Endometrium (tissue), 2 donors: Measurements from ENCODE around the gene ALPI.
"Not testable (repeated sequence)": the region's sequence is repeated elsewhere in the genome, so short reads cannot be mapped to it uniquely, and the experiment has no call there.

Experiments
- FAIRE-seq: peaks from 2 replicates; lab custom pipeline; 2012; peaks lifted over from hg19 to GRCh38; lab: Jason Lieb, UNC
- donor health status: control.
- donor health status: control.

The ALPI gene

DNA sequence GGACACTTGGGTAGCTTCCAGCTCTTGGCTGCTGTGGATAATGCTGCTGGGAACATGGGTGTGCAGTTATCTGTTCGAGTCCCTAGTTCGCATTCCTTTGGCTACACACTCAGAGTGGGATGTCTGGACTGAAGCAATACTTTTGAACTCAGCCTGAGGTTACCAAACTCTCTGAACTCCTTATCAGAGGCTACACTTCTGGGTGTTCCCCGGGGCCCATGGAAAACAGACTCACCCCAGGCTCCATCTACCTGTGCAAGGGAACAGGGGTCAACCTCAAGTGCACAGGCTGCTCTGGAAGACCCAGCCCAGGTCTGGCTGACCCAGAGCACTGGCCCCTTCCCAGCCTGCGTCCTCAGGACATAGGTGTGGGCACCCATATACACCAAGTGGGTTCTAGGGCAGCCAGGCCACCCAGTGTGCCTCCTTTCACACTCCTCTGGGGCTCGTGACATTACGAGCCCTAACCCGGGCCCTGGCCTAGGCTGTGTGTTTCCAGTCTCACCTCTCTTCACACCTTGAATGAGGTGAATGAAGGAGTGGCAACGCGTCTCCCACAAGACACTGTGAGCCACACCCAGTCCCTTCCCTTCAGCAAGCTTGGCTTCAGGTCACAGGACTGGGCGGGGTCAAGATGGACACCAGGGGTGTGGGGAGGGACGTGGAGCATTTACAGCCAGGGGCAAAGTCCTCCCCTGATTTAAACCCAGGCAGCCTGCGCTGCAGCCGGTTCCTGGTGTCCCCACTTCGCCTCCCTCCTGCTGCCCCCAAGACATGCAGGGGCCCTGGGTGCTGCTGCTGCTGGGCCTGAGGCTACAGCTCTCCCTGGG, at the start of gene ALPI:
ALPI (plus strand) TSS at position 728 of the 830 bp plus-strand sequence; CDS start at position 775, 47 bp downstream.
- no peak for FAIRE-seq

DNA sequence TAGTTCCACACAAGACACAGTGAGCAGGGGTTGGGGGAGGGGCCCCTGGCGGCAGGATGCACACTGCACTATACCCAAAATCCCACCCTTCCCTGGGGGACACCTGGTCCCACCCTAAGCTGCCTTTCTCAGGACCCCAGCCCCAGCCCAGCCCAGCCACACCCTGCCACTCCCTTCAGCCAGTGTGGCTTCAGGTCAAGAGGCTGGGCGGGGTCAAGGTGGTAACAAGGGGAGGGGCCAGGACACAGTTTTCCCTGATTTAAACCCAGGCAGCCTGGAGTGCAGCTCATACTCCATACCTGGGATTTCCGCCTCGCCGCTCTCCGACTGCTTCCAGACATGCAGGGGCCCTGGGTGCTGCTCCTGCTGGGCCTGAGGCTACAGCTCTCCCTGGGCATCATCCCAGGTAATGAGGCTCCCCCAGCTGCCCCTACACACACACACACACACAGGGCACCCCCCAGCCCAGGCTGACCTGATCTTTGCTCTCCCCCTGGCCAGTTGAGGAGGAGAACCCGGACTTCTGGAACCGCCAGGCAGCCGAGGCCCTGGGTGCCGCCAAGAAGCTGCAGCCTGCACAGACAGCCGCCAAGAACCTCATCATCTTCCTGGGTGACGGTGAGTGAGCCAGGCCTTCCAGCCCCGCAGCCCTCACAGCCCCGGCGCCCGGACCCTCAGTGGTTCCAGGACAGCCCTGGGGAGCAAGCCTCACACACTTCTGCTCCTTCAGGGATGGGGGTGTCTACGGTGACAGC, 49.2 kb upstream of the ALPI start, which contains the start of gene ALPG:
ALPG (plus strand) TSS at position 289 of the 755 bp plus-strand sequence; CDS start at position 340, 51 bp downstream.
- no peak for FAIRE-seq

- FAIRE-seq, result not testable (repeated sequence)
Observed at GRCh38 chr2:232407428-232408150, 48.4 kb upstream of the ALPI start.

DNA sequence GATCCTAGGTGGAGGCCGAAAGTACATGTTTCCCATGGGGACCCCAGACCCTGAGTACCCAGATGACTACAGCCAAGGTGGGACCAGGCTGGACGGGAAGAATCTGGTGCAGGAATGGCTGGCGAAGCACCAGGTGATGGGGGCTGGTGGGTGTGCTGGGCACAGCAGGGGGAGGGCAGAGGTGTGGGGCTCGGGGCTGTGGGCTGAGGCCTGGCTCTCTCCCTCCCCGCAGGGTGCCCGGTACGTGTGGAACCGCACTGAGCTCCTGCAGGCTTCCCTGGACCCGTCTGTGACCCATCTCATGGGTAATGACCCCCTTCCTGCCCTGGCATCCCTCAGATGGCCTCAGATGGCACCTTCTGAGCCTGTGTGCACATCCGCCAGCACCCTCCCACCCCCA, 47.7 kb upstream of the ALPI start:
- FAIRE-seq, result not testable (repeated sequence)

- not testable (repeated sequence) for FAIRE-seq
Observed at GRCh38 chr2:232409617-232410016, 46.3 kb upstream of the ALPI start.

DNA sequence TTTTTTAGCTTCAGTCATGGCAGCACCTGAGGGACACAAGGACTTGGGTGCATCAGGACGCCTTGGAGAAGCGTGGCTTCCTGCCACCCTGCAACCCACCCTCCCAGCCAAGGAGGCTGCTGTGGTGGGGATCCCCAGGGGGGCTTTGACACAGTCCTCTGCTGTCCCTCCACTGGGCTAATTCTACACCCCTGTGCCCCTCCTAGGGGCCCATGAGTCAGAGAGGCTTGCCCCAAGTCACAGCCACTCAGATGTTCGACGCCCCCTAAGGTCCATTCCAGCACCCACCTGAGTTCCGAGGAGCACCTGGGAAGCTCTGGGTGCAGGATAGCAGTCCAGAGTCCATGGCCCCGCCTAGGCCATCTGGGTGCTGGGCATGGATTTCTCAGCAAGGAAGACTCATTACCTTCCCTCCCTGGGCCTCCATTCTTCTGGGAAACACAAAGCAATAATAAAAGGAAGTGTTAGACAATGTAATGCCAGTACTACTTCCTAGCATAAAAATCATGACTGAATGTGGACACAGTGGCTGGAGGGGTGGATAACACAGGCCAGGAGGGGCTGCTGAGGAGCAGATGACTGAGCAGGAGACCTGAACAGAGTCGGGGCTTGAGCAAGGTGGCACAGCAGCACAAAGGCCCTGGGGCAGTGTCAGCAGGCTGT, 45.6 kb upstream of the ALPI start:
- no peak for FAIRE-seq

GRCh38 chr2:232411901-232412629, 43.9 kb upstream of the ALPI start:
- no peak for FAIRE-seq

DNA sequence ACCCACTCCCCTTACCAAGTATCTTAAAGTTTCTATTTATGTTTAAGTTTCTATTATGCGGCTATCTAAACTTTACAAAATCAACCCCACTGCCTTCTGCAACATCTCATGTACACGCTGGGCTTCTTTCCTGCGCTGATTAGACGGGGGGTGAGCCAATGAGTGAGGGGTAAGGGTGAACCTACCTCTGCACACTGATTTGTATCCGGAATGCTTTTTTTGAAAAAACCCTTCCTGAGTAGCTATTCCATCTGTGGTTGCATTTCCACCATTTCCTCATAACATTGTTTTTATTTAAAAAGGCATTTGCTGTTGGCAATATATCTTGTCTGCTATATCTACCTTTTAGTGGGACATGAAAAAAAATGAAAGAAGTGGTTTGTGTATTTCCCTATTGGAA, 43.0 kb upstream of the ALPI start:
- no peak for FAIRE-seq

DNA sequence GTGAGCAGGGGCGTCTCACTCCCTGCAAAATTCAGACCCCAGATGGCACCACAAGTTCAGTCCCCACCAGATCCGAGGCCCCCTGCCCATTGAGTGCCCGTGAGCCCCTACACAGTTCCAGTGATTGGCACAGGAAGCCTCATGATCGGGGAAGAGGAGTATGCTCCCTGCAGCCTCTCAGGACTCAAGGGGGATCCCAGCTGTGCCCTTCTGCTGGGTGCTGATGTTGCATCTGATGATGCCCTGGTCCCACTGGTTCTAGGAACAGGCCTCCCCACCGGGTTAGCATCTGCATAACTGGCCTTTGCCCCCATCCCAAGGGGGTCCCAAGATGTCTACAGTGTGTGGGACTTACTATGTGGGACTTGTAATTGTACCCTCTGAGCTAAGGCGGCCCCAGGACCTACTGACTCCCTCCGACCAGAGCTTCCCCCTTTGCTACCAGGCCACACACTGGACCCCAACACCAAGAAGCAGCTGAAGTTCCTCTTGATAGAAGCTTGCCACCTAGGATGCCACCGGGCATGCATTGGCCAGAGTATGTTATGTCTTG, 40.7 kb upstream of the ALPI start:
- FAIRE-seq, result no peak

GRCh38 chr2:232415736-232416520, 40.0 kb upstream of the ALPI start:
- FAIRE-seq, result no peak

GRCh38 chr2:232416521-232417470, 39.2 kb upstream of the ALPI start:
- FAIRE-seq, result no peak

GRCh38 chr2:232417489-232417888, 38.5 kb upstream of the ALPI start:
- FAIRE-seq, result no peak

- no peak for FAIRE-seq
Observed at GRCh38 chr2:232418056-232418455, 37.9 kb upstream of the ALPI start.

DNA sequence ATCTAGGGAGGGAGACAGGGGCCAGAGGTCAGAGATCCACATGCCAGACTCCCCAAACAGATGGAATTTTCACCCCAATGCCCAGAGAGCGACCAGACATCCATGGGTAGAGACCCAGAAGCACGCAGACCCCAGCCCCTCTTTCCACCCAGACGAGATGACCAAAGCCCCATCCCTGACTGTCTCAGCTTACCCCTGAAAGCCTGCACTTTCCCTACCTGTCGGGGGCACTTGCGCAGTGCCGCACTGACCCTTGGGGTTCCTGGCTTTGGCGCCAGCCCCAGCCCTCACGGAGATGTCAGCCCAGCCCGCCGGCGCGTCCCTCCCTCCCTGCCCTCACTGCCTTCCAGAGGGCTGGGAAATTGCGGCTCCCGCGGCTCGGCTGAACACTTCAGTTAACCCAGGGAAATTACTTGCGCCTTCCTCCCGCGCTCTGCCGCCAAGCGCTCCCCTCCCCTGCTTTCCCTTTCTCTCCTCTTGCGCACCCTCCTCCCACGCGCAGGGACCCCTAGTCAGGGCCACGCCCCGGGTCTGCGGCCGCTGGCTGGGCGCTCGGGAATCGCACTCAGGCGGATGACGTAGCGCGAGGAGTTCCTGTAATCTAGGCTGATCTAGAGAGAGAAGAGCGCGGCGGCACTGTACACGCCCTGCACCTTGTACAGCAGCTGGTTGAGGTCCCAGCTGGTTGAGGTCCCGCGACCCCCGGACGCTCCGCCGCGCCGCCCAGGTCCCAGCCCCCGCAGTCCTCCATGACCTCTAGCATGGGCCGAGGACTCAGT, 37.3 kb upstream of the ALPI start:
- FAIRE-seq, result no peak

- no peak for FAIRE-seq
Observed at GRCh38 chr2:232419245-232420072, 36.5 kb upstream of the ALPI start.

DNA sequence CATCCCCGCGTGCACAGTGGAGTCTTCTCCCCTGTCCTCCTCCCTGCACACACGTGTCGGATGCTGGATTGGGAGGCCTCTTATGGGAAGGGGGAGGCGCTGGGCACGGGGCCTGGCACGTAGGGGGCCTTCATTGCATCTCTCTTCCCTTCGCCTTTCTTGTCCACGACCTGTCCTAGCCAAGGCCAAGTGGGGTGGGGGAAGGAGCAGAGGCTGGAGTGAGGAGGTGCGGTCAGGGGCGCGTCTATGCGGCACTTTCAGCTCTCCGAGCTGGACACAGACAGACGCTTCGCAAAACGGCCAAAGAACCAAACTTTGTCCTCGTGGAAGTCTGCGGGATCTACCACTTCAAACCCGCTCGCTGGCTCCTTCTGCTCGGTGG, 35.9 kb upstream of the ALPI start:
- FAIRE-seq, result no peak

GRCh38 chr2:232420463-232421188, 35.3 kb upstream of the ALPI start:
- no peak for FAIRE-seq
